ENCODE data around the gene CERCAM.

Gene CERCAM

DNA sequence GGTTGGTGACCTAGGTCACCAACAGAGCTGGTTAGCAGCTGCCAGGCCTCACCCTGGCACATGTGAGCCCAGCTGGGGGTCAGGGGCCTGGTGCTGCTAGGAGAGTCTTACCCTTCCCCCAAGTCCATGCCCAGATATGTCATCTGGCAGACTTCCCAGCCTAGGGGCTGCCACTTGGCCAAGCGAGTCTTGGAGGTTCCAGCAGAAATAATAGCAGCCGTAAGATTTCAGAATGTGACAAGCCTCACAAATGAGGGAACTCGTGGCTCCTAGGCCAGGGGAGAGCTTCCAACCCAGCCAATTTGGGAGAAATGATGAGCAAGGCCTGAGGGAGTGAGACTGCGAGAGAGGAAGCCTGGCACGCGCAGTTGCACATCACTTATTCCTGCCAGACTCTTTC, 38.4 kb upstream of the CERCAM start:
- no peak for TF ChIP-seq CTCF (IDR thresholded peaks at IDR 0.05; ENCODE audit: low read depth, low read length, missing control alignments)
- DNase-seq (ENCODE audit: extremely low read depth, low read depth), result no peak
- no peak overlapping the region for H3K4me3 ChIP-seq (replicated peaks; ENCODE audit: low read depth, low read length)

GRCh38 chr9:128383007-128383753, 37.5 kb upstream of the CERCAM start:
- no peak for DNase-seq (ENCODE audit: extremely low read depth, low read depth)
- no peak overlapping the region for H3K4me3 ChIP-seq (replicated peaks; ENCODE audit: low read depth, low read length)
- no peak for TF ChIP-seq CTCF (IDR thresholded peaks at IDR 0.05; ENCODE audit: low read depth, low read length, missing control alignments)

GRCh38 chr9:128383791-128384190, 36.9 kb upstream of the CERCAM start:
- no peak overlapping the region for H3K4me3 ChIP-seq (replicated peaks; ENCODE audit: low read depth, low read length)
- TF ChIP-seq CTCF (IDR thresholded peaks at IDR 0.05; ENCODE audit: low read depth, low read length, missing control alignments), result no peak
- DNase-seq (ENCODE audit: extremely low read depth, low read depth), result no peak

GRCh38 chr9:128384801-128385495, 35.7 kb upstream of the CERCAM start:
- no peak for TF ChIP-seq CTCF (IDR thresholded peaks at IDR 0.05; ENCODE audit: low read depth, low read length, missing control alignments)

GRCh38 chr9:128385496-128386460, 34.9 kb upstream of the CERCAM start:
- no peak for TF ChIP-seq CTCF (IDR thresholded peaks at IDR 0.05; ENCODE audit: low read depth, low read length, missing control alignments)
- no peak overlapping the region for H3K4me3 ChIP-seq (replicated peaks; ENCODE audit: low read depth, low read length)
- DNase-seq (ENCODE audit: extremely low read depth, low read depth), result no peak

More at GRCh38 chr9:128384801-128385495, 35.7 kb upstream of the CERCAM start:
- H3K4me3 ChIP-seq (replicated peaks; ENCODE audit: low read depth, low read length), result no peak overlapping the region
- DNase-seq (ENCODE audit: extremely low read depth, low read depth), result no peak

DNA sequence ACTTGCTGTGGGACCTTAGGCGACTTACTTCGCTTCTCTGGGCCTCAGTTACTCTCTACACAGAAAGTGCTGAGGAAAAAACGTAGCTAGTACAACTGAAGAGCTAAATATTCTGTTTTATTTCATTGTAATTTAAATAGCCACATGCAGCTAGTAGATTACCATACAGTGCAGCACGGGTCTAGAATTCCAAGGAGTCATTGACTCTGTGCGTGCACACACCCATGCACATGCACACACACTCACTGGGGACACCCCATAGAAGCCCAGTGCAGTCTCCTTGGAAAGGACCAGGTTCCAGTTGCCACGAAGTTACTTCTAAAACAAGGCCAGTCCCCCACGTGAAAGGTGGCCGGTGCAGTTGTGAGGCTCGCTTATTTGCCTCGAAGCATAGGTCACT, 32.5 kb upstream of the CERCAM start:
- no peak overlapping the region for H3K4me3 ChIP-seq (replicated peaks; ENCODE audit: low read depth, low read length)
- no peak for DNase-seq (ENCODE audit: extremely low read depth, low read depth)
- no peak for TF ChIP-seq CTCF (IDR thresholded peaks at IDR 0.05; ENCODE audit: low read depth, low read length, missing control alignments)
